A549 (cell line): ENCODE measurements around the gene ARHGAP26. TPM values are rescaled to one million over a fixed set of nuclear protein-coding genes. Genes with fewer than 3 reads are reported as not detected.

Experiments used
- ATAC-seq, 2 experiments: fragments of 200-7000 bp in 1 of 2; fragments of >200 bp in 1 of 2; cut with Nextera tagmentation in 1 of 2; cut with Tn5 transposase in 1 of 2; 3 replicates each; pipeline versions ENCODE4 v1.8.0 to v1.9.1; 2018 to 2020; ENCODE audit warnings: mild to moderate bottlenecking in 1 of 2, moderate library complexity in 1 of 2
- CTCF ChIA-PET: fragments of 300-600 bp; sonication (Branson Sonifier 250); formaldehyde crosslinking; extraction: SDS; loops from one replicate; lab custom pipeline; 2021; ENCODE audit warnings: antibody characterized with exemption, inconsistent platforms; lab: Yijun Ruan, JAX
- POLR2A ChIA-PET: fragments of 350-600 bp; formaldehyde crosslinking; extraction: SDS; loops from one replicate; lab custom pipeline; 2021; ENCODE audit warnings: antibody characterized with exemption, inconsistent platforms; lab: Yijun Ruan, JAX
- DNase-seq, 2 experiments: peaks; one replicate each; pipeline versions ENCODE4 v3.0.0 to v3.0.0-alpha.2; 2011 to 2016; ENCODE audit warnings: low read depth in 1 of 2, low spot score in 1 of 2
- FAIRE-seq: peaks from 2 replicates; lab custom pipeline; 2011; peaks lifted over from hg19 to GRCh38; lab: Jason Lieb, UNC
- H3K27ac ChIP-seq, 2 experiments: fragments of >200 bp; sonication (Bioruptor Twin); formaldehyde crosslinking; 3 replicates each; pipeline ENCODE4 v1.5.1; 2016 to 2017
- H3K4me1 ChIP-seq: fragments of >200 bp; sonication (Bioruptor Twin); formaldehyde crosslinking; 3 replicates; pipeline ENCODE4 v1.6.1; 2016
- H3K4me2 ChIP-seq: fragments of >200 bp; sonication (Bioruptor Twin); formaldehyde crosslinking; 3 replicates; pipeline ENCODE4 v1.6.1; 2016
- H3K4me3 ChIP-seq: fragments of >200 bp; sonication (Bioruptor Twin); formaldehyde crosslinking; 3 replicates; pipeline ENCODE4 v1.5.1; 2016
- H3K9me3 ChIP-seq: fragments of >200 bp; sonication (Bioruptor Twin); formaldehyde crosslinking; 3 replicates; pipeline ENCODE4 v1.6.1; 2016
- CHD2 ChIP-seq: fragments of 150-350 bp; IDR thresholded peaks from 2 replicates; pipeline ENCODE4 v1.6.1; 2014; ENCODE audit warnings: low read length; ENCODE audit not compliant: partially characterized antibody
- CTCF ChIP-seq: fragments of >200 bp; sonication (Bioruptor Twin); formaldehyde crosslinking; IDR thresholded peaks from 3 replicates; pipeline ENCODE4 v1.5.1; 2016
- E2F6 ChIP-seq: IDR thresholded peaks from 2 replicates; pipeline ENCODE4 v1.6.1; 2012; ENCODE audit warnings: low read depth, borderline replicate concordance
- EP300 ChIP-seq, 2 experiments: fragments of >200 bp; sonication (Bioruptor Twin); formaldehyde crosslinking; IDR thresholded peaks; 2 replicates in 1 of 2; 3 replicates in 1 of 2; pipeline ENCODE4 v1.6.1; 2016 to 2017
- ESRRA ChIP-seq: fragments of 150-350 bp; IDR thresholded peaks from 2 replicates; pipeline ENCODE4 v1.6.1; 2014; ENCODE audit warnings: mild to moderate bottlenecking, low read length, borderline replicate concordance
- FOSB ChIP-seq: fragments of 250-450 bp; sonication (Bioruptor Pico); IDR thresholded peaks from 2 replicates; pipeline ENCODE4 v1.5.0; 2020; ENCODE audit warnings: mild to moderate bottlenecking, moderate library complexity
- FOXS1 ChIP-seq: fragments of 250-450 bp; sonication (Bioruptor Pico); IDR thresholded peaks from 2 replicates; pipeline ENCODE4 v1.5.0; 2020; ENCODE audit warnings: mild to moderate bottlenecking, moderate library complexity
- GATA3 ChIP-seq: IDR thresholded peaks from 2 replicates; pipeline ENCODE4 v1.6.1; 2012; ENCODE audit warnings: borderline replicate concordance
- HEYL ChIP-seq: fragments of 250-450 bp; sonication (Bioruptor Pico); IDR thresholded peaks from 2 replicates; pipeline ENCODE4 v1.8.0; 2021; ENCODE audit warnings: mild to moderate bottlenecking, moderate library complexity
- HMGXB4 ChIP-seq: fragments of 250-450 bp; sonication (Bioruptor Pico); IDR thresholded peaks from 2 replicates; pipeline ENCODE4 v1.5.0; 2021; ENCODE audit warnings: mild to moderate bottlenecking, moderate library complexity, borderline replicate concordance
- JUNB ChIP-seq: fragments of >200 bp; sonication (Bioruptor Twin); formaldehyde crosslinking; IDR thresholded peaks from 2 replicates; pipeline ENCODE4 v1.6.1; 2016
- MAX ChIP-seq: IDR thresholded peaks from 2 replicates; pipeline ENCODE4 v1.6.1; 2012
- NPAS2 ChIP-seq: fragments of 250-450 bp; sonication (Bioruptor Pico); IDR thresholded peaks from 2 replicates; pipeline ENCODE4 v1.8.0; 2022; ENCODE audit warnings: mild to moderate bottlenecking, moderate library complexity, borderline replicate concordance
- REST ChIP-seq: fragments of 200-600 bp; sonication (generic); IDR thresholded peaks from 2 replicates; pipeline ENCODE4 v1.6.1; 2016; ENCODE audit warnings: antibody characterized with exemption, mild to moderate bottlenecking, moderate library complexity
- RNF2 ChIP-seq: fragments of 200-600 bp; sonication (generic); IDR thresholded peaks from 2 replicates; pipeline ENCODE4 v1.6.1; 2016; ENCODE audit warnings: low read depth, mild to moderate bottlenecking, antibody characterized with exemption, moderate library complexity, borderline replicate concordance
- TP53 ChIP-seq: fragments of 250-450 bp; sonication (Bioruptor Pico); IDR thresholded peaks from 2 replicates; pipeline ENCODE4 v1.5.0; 2021; ENCODE audit warnings: mild to moderate bottlenecking, moderate library complexity
- USF2 ChIP-seq: fragments of 450-650 bp; IDR thresholded peaks from 2 replicates; pipeline ENCODE4 v1.6.1; 2014; ENCODE audit warnings: antibody characterized with exemption
- whole genome bisulfite sequencing: methylation state at CpG from one replicate; pipeline ENCODE4 v1.1.6; 2017; ENCODE audit errors: missing lambda C conversion rate; 5-methylcytosine and 5-hydroxymethylcytosine counted together
- polyA plus RNA-seq, 4 experiments: library from polyadenylated mRNA; depleted of rRNA in 3 of 4; stranded (reverse); fragments of >200 nt; fragmentation: RNase III in 1 of 4; extraction: RNeasy Plus Mini Kit Qiagen cat#74134 plus additional on column Dnase treatment in 1 of 4; gene quantifications; 2 replicates in 3 of 4; 3 replicates in 1 of 4; pipeline ENCODE4 v1.2.3, GENCODE V29; 2011 to 2017
- TF ChIP-seq, protein P1 (sequence below): fragments of >200 bp; sonication (Bioruptor Twin); formaldehyde crosslinking; IDR thresholded peaks from 3 replicates; pipeline ENCODE4 v1.6.1; 2016
- TF ChIP-seq, protein P2 (sequence below): fragments of 250-450 bp; sonication (Bioruptor Pico); IDR thresholded peaks from 2 replicates; pipeline ENCODE4 v1.5.0; 2020; ENCODE audit warnings: low read depth, mild to moderate bottlenecking, moderate library complexity

Gene ARHGAP26
- polyA plus RNA-seq, 2 of the 4 experiments (the other 2 are of a cell fraction) = 6.6 to 19.1 TPM

- ATAC-seq (no peak), DNase-seq (no peak), FAIRE-seq (no peak)
- TF ChIP-seq FOXS1 = no peak
- no peak for TF ChIP-seq NPAS2
- TF ChIP-seq CTCF = no peak
- no peak for TF ChIP-seq HMGXB4 (CRISPR knock-in tag)
- TF ChIP-seq EP300 (IDR thresholded peaks at IDR 0.05) = no peak
- TF ChIP-seq HEYL = no peak
- TF ChIP-seq MAX = no peak
- no peak for TF ChIP-seq E2F6
- TF ChIP-seq, protein P1, sequence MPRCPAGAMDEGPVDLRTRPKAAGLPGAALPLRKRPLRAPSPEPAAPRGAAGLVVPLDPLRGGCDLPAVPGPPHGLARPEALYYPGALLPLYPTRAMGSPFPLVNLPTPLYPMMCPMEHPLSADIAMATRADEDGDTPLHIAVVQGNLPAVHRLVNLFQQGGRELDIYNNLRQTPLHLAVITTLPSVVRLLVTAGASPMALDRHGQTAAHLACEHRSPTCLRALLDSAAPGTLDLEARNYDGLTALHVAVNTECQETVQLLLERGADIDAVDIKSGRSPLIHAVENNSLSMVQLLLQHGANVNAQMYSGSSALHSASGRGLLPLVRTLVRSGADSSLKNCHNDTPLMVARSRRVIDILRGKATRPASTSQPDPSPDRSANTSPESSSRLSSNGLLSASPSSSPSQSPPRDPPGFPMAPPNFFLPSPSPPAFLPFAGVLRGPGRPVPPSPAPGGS = no peak
- no peak for TF ChIP-seq ESRRA
- TF ChIP-seq REST = no peak
- TF ChIP-seq JUNB = no peak
- TF ChIP-seq, protein P2, sequence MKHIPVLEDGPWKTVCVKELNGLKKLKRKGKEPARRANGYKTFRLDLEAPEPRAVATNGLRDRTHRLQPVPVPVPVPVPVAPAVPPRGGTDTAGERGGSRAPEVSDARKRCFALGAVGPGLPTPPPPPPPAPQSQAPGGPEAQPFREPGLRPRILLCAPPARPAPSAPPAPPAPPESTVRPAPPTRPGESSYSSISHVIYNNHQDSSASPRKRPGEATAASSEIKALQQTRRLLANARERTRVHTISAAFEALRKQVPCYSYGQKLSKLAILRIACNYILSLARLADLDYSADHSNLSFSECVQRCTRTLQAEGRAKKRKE (CRISPR knock-in tag) = no peak
- TF ChIP-seq FOSB (CRISPR knock-in tag) = no peak
- no peak for TF ChIP-seq TP53 (CRISPR knock-in tag)
- no peak for TF ChIP-seq CHD2
- no peak for TF ChIP-seq USF2
- TF ChIP-seq RNF2 = no peak
- no peak for TF ChIP-seq GATA3
- POLR2A ChIA-PET = no interaction called here
- CTCF ChIA-PET = interaction anchor here (1.6 kb wide), 1 partner anchor 23 kb away, joined by 5 read pairs; no protein-coding TSS in a partner anchor
- Histone ChIP-seq H3K4me3 (no peak overlapping the region), H3K4me1 (no peaks in the 10 kb centered on the region), H3K27ac (no peak overlapping the region), H3K9me3 (no peaks in the 10 kb centered on the region), H3K4me2 (no peak overlapping the region)
- 74% methylated on average over 1 of the region's 1 CpG for WGBS
Measured at GRCh38 chr5:143025971-143026370, 255.8 kb downstream of the ARHGAP26 start.
